Right hindlimb (tissue), 1 donor: ENCODE measurements around the gene INTS6.

ENCODE experiments used
- DNase-seq: peaks from one replicate; pipeline ENCODE4 v3.0.0-alpha.2; 2018

Gene INTS6

GRCh38 chr13:51405176-51405575 is 47.7 kb downstream of the INTS6 start:
- no peak for DNase-seq

GRCh38 chr13:51397262-51397941 is 55.4 kb downstream of the INTS6 start:
- no peak for DNase-seq

GRCh38 chr13:51396352-51396751 is 56.5 kb downstream of the INTS6 start:
- DNase-seq = no peak

- no peak for DNase-seq
Observed at GRCh38 chr13:51394724-51395123, 58.1 kb downstream of the INTS6 start.

- no peak for DNase-seq
Observed at GRCh38 chr13:51385114-51385513, 67.7 kb downstream of the INTS6 start.

GRCh38 chr13:51380269-51380668 is 72.6 kb downstream of the INTS6 start:
- no peak for DNase-seq

GRCh38 chr13:51373451-51373850 is 79.4 kb downstream of the INTS6 start:
- DNase-seq = no peak

- DNase-seq = no peak
Observed at GRCh38 chr13:51371768-51372399, 81.0 kb downstream of the INTS6 start.

- DNase-seq = no peak
Observed at GRCh38 chr13:51370811-51371210, 82.0 kb downstream of the INTS6 start.

GRCh38 chr13:51370116-51370515 is 82.7 kb downstream of the INTS6 start:
- no peak for DNase-seq

- DNase-seq = no peak
Observed at GRCh38 chr13:51364404-51365008, 88.3 kb downstream of the INTS6 start.

- no peak for DNase-seq
Observed at GRCh38 chr13:51363625-51364024, 89.2 kb downstream of the INTS6 start.

GRCh38 chr13:51361106-51361505 is 91.7 kb downstream of the INTS6 start:
- DNase-seq = no peak

GRCh38 chr13:51360489-51360888 is 92.3 kb downstream of the INTS6 start:
- DNase-seq = no peak

- DNase-seq = no peak
Observed at GRCh38 chr13:51359352-51359751, 93.5 kb downstream of the INTS6 start.

- DNase-seq = no peak
Observed at GRCh38 chr13:51357928-51358595, 94.8 kb downstream of the INTS6 start.

- no peak for DNase-seq
Observed at GRCh38 chr13:51355217-51355616, 97.6 kb downstream of the INTS6 start.

- no peak for DNase-seq
Observed at GRCh38 chr13:51349016-51349415, 103.8 kb downstream of the INTS6 start.

GRCh38 chr13:51348069-51348967 is 104.5 kb downstream of the INTS6 start:
- no peak for DNase-seq

GRCh38 chr13:51347099-51347498 is 105.7 kb downstream of the INTS6 start:
- DNase-seq = no peak

- DNase-seq = no peak
Observed at GRCh38 chr13:51346397-51346796, 106.4 kb downstream of the INTS6 start.

GRCh38 chr13:51343475-51343874 is 109.4 kb downstream of the INTS6 start:
- no peak for DNase-seq

GRCh38 chr13:51342706-51343105 is 110.1 kb downstream of the INTS6 start:
- DNase-seq = no peak
